Body of pancreas (tissue), 4 donors: ENCODE results near the gene KIF16B.

ENCODE experiments used
- POLR2A ChIP-seq, 3 donors: fragments of 450-650 bp; IDR thresholded peaks; one replicate each; pipeline ENCODE4 v1.6.1; 2016; ENCODE audit warnings: antibody characterized with exemption in 3 of 3, mild to moderate bottlenecking in 2 of 3
- TF ChIP-seq, protein P1 (sequence below), 7 experiments: fragments of 450-650 bp in 4 of 7; fragments of 200-600 bp in 3 of 7; sonication (generic) in 3 of 7; IDR thresholded peaks; one replicate each; pipeline ENCODE4 v1.5.1; 2016 to 2019; ENCODE audit warnings: antibody characterized with exemption in 7 of 7

DNA sequence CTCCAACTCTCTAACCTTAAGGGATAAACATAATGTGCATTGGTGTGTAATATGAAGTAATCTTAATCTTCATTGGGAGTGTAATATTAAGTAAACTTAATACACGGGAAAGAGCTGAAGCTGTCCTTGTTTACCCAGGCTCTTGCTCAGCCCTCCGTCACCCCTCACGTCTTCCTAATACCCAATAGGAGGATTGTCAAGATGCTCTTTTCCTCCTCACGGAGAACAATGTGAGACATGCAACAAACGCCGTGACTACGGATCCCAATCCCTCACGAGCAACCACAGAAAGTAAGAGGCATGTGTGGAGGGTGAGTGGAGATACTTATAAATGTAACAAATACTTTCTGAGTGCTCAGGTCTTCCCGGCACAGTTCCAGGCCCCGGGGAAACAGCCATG, 11.0 kb downstream of the KIF16B start:
- no peak for TF ChIP-seq POLR2A (IDR thresholded peaks at IDR 0.05)
- TF ChIP-seq, protein P1, sequence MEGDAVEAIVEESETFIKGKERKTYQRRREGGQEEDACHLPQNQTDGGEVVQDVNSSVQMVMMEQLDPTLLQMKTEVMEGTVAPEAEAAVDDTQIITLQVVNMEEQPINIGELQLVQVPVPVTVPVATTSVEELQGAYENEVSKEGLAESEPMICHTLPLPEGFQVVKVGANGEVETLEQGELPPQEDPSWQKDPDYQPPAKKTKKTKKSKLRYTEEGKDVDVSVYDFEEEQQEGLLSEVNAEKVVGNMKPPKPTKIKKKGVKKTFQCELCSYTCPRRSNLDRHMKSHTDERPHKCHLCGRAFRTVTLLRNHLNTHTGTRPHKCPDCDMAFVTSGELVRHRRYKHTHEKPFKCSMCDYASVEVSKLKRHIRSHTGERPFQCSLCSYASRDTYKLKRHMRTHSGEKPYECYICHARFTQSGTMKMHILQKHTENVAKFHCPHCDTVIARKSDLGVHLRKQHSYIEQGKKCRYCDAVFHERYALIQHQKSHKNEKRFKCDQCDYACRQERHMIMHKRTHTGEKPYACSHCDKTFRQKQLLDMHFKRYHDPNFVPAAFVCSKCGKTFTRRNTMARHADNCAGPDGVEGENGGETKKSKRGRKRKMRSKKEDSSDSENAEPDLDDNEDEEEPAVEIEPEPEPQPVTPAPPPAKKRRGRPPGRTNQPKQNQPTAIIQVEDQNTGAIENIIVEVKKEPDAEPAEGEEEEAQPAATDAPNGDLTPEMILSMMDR (IDR thresholded peaks at IDR 0.05): no peak
